DMS53 treated with DMSO at 0.1 percent for 48 hours (cell line): ENCODE data around the gene HDAC7.
"Not testable (repeated sequence)": the region's sequence is repeated elsewhere in the genome, so short reads cannot be mapped to it uniquely, and the experiment has no call there.

ENCODE experiments used
- DNase-seq: peaks from one replicate; lab custom pipeline; 2025; ENCODE audit not compliant: unreplicated experiment; lab: John Stamatoyannopoulos, UW

HDAC7 gene

DNA sequence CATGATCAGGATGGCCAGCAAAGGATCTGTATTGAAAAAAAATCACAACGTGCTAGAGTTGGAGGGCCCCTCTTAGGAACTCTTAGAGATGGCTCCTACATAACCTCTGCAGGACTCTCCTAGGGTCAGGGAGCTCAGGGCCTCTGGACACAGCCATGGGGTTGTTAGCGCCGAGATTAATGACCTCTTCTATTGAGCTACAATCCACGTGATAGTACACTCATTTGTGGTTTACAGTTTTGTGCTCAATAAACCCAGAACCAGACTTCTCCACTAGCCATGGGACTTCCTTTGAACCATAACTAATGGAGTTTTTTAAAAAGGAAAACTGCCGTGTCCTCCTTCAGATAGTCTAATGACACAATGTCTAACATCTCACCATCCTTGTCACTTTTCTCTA is 29.6 kb upstream of the HDAC7 start:
- DNase-seq, result no peak

DNA sequence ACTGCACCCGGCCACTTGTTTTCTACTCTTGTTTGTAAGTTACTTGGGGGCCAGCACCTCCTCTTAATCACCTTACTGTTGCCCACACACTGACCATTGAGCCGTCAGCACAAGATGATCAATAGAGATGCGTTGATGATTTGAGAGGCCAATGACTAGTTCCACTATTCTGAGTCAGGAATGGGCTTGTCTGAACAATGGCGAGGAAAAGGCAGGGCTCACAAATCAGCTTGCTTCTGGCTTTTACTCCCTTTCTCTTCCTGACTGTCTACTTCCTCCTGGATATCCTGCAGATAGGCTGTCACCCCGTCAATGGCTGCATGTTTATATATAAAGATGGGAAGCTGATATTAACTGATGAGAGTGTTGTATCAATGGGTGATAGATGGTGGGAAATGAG is 29.1 kb upstream of the HDAC7 start:
- no peak for DNase-seq

DNA sequence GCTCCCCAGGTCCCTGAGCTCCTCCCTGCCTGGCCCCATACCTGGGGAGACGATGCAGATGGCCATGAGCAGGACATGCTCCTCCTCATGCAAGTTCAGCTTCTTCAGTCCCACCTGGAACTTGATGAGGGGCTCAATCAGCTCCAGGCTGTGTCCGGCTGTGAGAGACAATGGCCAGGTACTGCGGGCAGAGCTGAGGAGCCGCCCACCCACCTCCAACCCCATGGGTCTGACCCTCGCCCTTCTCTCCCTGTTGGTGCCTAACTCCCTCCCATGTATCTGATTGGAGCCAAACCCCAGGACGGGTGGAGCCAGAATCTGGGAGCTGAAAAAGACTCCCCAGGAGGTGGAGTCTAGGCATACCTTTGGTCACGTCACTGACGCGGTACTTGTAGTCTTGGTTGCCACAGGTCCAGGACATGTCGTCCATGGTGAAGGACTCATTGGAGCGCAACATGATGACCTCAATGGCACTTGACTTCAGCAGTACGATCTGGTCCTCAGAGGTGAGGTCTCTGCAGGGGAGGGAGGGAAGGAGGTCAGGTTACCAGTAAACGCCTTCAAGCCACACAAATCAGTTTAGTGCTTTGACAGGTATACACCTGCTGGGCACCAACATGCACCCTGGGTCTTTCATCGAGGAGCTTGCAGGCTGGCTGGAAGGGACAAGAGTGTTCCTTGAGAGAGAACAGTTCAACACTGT is 26.7 kb upstream of the HDAC7 start:
- no peak for DNase-seq

DNA sequence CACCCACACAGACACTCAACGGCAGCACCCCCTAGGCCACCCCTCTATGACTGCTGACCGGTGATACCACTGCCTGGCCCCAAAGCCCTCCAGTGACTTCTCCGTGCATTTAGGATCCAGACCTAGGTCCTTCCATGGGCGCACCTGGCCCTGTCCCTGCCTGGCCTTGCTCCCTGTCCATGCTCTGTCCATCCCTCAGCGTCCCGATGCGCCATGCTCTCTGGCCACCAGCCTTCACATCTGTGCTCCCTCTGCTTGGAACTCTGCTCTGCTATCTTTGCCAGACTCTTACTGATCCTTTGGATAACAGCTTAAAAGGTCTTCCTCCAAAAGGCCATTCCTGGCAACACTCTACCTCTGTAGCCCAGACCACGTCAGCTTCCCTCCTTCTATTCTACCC is 25.4 kb upstream of the HDAC7 start:
- no peak for DNase-seq

DNA sequence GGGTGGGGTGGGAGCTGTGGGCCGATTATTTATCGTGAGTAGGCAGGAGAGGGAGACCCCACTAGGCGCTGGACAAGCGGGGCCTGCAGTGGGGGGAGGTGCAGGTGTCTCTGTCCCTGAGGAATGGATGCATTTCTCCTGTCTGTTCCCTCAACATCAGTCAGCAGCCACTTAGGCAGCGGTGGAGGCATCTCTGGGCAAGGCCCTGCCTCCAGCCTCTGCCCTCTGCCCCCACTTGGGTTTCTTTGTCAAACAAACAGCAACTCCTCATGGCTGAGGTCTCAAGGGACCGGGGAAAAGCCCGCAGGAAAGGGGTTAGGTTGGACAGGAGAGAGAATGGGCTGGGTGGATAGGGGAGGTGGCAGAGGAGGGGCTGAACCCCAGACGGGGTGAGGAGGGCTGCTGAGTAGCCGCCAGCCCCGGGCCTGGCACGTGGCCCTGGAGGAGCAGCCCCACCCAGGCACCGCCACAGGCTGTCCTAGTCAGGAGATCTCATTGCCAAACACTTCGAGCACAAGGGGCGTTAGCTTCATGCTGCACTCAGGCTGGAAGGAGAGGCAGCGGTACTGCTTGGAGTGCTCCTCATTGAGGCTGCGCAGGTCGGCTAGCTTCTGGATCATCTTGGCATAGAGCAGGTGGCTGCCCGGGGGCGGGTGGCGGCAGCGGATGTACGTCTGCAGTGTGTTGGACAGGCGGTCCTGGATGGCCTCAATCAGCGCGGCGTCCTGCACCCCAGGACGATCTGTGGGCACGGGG is 24.7 kb upstream of the HDAC7 start:
- no peak for DNase-seq

DNA sequence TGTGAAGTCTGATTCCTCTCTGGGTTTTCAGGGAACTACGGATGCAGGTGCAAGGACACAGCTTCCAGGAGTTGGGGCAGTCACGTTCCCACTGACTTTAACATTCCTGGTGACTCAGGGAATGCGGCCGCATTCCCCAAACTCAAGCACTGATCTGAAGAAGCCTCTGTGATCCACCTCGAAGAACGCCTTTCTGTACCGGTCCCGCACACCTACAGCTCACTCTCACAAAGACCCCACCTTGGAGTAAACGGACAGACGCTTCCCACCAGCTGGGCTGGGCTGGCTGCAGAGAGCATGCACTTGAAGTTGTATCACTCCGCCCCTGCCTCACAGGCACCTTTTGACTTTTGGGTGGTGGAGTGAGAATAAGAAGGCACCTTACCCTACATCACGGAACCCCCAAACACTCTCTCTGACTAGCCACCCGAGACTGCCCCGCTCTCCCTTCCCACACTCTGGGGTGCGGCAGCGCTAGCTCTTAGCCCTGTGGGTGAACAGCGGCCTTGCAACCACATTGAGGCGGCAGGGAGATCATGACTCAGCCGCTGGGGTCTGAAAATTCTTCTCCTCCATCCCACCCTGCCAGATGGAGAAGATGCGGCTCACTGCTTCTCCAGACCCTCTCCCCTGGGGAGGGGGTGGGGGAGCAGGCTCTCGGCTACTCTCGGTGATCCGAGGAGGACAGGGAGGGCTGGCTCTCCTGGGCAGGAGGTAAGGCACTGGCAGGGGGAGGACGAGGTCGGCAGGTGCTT is 23.7 kb upstream of the HDAC7 start:
- no peak for DNase-seq

DNA sequence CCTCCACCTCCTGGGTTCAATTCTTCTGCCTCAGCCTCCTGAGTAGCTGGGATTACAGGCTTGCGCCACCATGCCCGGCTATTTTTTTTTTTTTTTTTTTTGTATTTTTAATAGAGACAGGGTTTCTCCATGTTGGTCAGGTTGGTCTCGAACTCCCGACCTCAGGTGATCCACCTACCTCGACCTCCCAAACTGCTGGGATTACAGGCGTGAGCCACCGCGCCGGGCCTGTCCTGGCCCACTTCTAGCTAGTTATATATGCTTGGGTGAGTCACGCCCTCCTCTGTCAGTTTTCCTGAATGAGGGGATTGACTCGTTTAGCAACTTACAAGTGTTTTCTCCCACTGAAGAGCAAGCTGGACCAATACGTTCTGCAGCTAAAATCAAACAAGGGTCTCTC is 22.8 kb upstream of the HDAC7 start:
- not testable (repeated sequence) for DNase-seq

DNA sequence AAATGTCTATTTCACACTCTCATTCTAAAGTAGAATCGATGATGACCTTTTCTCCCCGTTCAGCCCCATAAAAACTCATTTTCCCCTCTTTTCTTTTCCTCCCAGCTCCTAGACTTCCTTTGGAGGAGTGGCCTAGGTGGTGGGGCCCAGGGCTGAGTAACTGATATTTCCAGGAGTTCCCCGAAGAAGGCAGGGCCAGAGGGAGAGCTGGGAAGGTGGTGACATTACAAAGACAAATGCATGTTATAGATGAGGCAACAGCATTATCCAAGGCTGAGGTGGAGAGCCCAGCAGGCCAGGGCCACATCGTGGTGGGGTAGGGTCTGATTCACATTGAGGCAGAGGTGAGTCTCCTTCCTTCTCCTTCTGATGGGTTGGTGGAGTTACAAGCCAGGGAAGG is 22.2 kb upstream of the HDAC7 start:
- DNase-seq, result no peak

DNA sequence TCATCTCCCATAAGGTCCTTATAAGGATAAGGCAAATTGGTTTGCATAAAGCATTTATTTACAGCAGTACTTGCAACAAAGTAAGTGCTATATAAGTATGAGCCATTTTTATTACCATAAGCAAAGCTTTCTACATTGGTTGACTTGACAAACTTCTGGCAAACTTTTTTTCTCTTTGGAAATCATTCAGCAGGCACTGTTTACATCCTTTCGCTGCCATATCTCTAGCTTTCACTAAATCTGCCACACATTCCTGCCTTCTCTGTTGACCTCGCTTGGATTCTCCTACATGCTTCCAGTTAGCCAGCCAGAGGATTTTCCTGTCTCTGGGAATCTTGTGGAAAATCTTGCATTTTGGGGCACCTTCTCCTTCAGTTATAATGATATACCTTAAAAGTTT is 21.8 kb upstream of the HDAC7 start:
- no peak for DNase-seq

DNA sequence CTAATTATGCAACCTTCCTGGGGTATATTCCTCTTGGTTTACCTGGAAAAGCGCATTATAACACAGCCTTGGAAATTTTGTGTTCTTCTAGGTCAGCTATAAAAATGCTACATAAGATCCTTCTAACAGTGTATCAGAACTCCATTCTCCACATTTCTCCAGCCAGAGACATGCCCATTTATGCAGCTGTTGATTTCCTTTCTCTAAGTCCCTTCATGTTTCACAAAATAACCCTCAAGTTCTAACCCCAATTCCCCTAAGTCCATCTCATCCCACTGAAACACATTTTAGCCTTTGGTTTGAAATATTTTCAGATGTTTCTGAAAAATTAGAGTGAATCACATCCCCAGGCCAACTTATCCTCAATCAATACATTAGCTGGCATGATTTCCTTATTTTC is 20.9 kb upstream of the HDAC7 start:
- no peak for DNase-seq

DNA sequence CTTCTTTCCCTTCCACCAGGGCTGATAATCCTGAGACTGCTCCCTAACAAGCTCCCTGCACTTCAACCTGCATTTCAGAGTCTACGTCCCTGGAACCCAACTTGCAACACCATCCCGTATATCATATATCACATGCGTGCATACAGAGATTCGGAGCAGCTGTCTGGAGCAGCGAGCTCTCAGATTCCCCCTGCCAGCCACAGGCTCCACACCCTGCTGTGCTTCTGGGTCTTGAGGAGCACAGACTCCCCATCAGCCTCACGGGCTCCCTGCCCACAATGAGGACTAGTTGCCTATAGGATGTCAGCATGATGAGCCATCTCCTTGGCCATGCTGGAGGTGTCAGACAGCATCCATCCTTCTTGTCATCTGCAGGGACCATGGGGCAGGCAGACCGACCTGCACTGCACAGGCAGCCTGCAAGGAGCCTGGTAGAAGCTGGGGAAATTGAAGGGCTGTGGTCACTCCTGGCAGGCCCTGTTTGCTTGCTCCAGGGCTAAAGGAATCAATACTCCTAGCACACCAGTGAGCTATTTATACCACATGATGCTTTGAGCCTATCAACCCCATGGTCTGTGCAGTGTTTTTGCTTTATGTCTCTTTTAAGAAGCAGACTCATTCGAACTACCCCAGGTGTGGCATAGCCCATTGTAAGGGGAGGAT is 19.6 kb upstream of the HDAC7 start:
- no peak for DNase-seq

DNA sequence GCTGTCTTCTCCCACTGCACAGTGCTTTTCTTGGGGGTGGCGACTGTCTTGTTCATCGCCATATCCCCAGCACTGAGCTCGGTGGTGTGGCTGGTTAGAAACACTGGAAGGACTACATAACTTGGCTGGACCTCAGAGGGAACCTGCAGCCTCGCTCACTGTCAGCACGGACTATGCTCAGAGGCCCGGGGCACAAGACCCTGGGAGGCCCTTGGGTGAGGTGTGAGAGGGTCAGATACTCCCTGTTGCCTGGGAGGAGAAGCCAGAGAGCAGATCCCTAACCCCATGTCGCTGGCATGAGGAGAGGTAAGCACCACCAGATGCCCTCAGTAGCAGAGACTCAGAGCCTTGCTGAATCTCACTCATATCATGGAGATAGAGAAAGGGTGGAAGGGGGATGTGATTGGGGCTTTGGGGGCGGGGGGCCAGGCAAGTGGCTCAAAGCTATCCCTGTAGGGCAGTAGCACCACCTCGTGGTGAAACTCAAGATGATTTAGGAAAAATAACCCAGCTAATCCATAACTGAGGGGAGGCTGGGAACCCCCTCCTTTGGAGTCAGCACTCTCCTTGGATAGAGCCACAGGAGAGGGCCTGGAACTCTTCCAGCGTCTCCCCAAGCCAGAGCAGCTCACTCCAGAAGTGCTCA is 18.7 kb upstream of the HDAC7 start:
- DNase-seq, result peak; percentile 22

DNA sequence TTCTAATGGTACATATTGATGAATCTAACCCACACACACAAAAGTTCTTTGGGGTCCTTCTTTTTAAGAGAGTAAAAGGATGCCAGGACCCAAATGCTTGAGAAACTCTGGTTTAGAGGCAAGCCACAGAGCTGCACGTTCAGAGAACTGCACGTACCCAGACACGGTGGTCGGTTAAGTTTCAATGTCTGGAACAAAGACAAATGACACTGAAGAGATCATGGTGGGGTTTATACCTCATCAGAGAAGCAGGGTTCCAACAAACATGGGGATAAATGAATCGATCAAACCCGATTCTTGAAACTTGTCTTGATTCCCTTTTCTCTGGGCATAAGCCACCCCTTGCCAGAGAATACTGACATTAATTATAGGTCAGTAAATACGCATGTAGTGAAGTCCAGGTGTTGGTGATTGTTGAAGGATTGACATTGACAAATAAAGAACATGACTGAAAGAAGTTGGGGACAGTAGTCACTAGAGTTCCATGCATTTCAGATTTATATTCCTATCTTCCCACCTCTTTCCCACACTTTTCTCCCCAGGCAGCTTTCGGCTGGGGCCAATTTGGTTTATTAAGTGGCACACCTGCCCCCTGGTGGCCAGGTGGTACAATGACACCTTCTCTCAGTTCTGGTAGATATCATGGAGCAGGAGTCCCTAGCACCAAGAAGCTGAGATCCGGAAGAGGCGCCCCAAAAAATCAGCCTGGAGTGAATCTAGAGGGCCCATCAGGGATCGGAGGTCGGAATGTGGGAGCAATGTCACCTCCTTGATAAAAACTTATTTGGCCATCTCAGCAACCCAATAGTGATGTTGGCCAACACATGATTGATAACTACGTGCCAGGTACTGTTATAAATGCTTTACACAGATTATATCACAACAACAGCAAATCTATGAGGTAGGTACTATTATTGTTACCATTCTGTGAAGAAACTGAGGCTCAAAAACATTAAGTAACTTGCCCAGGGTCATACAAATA is 17.8 kb upstream of the HDAC7 start:
- peak; percentile 92 for DNase-seq

DNA sequence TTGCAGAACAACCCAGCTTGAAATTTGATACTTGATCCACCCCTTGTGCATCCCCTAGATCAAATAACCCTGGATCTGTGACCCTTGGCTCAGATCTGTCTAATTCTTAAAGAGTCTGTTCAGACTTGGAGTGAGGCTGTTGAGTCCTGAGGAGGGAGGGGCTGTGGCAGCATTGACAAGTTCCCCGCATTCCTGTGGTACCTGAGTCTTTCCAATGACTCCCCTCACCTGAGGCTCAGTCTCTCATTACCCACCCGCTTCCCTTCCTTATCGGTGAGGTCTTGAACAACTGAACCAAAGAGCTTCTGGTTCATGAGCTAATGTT is 16.1 kb upstream of the HDAC7 start:
- DNase-seq, result no peak

DNA sequence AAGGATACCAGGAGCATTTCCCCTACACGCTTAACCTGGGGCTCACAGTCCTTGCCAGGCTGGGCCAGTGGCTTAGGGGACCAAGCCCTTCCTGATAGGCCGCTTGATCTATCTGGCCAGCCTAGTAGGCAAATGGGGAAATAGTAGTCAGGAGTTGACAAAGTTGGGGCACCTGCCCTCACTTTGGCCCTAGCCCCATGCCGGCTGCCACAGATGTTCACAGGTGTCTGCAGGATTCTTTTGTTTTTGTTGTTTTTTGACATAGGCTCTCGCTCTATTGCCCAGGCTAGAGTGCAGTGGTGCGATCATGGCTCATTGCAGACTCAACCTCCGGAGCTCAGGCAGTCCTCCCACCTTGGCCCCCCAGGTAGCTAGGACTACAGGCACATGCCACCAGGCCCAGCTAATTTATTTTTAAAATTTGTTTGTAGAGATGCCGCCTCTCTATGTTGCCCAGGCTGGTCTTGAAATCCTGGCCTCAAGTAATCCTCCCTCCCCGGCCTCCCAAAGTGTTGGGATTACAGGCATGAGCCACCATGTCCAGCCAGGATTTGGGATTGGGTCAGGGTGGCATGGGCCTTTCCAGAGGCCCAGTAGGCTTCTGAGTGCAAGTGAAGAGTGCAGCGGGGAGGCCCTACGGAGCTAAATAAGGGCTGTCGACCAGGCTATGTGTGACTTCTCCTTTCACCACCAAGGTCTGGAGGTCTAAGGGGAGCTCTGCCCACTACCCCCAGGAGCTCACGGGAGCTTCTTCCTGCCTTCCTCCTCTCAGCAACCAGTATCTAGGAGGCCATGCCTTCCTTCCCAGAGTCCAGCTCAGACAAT is 15.5 kb upstream of the HDAC7 start:
- DNase-seq, result no peak

DNA sequence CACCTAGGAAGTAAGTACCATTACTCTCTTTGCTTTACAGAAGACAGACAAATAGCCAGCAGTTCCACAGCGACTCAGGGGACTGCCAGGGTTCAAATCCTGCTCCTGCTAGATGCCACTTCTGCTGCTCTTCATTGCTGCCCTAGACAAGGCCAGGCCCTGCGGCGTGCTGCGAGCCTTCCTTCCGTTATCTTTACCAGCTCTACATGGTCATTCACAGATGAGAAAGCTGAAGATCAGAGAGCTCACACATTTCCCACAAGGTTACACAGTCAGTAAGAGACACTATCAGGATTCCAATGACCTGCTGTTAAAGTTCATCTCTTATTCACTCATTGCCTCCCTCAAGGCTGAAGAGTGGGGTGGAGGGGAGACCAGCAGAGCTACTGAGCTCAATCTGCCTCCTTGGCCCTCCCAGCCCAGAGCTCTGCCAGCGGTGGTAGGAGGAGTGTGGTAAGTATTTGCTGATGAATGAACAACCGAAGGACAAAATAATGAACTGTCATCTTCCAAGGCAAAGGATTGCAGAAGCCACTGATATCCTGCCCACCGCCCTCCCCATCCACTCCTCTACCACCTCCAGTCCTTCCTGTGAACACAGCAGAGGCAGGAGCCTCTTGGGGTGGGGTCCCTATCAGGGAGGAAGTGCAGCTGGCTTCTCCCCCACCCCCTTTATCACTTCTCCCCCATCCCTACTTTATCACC is 14.6 kb upstream of the HDAC7 start:
- no peak for DNase-seq

DNA sequence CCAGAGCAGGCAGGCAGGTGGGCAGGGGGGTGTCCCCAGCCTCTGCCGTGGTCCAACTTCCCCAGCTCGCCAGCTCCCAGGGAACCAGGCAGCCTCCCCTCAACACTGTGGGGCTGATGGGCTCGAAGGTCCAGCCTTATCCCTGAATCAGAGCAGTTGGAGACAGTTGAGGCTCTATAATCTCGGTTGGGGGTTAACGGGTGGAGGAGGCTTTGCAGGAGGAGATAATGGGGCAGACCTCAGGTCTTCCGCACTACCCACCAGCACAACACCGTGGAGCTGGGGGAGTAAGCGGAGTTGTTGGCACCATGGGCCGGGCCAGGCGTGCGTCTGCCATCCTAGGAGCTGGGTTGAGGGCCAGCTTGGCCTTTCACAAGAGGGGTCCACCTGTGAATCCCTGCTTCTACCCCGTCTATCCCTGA is 13.9 kb upstream of the HDAC7 start:
- no peak for DNase-seq

DNA sequence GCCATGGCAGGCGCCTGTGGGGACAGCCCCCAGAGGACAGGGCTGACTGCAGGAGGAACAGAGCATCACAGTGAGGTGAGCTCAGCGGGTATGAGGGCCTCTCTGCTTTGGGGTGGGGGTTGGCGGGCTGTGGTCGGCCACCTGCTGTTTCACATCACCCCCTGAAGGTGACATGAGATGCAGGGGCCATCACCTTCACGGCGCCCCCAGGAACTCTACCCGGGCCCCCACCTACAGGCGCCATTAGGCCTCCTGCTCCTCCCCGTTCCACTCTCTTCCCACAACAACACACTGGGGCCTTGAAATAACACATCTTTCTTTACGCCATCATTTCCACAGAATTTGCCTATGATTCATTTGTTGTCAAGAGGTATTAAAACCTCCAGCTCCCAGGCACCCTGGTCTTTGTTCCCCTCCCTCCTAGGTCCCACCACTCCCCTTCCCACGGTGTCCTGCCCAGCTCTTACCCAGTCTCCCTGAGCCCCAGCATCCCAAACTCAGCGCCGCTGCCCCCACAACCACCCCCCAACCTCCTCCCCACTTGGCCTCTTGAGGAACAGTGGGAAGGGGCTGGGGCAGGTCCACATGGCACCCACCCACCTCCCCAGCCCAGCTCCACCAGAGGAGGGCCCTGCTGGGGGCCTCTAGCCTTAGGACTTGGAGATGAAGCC is 12.7 kb upstream of the HDAC7 start:
- no peak for DNase-seq
